OCI-LY7 (cell line): ENCODE results near the gene NPHS1. TPM values are rescaled to one million over a fixed set of nuclear protein-coding genes. Genes with fewer than 3 reads are reported as not detected.

ENCODE experiments used
- BruUV-seq: library from RNA; stranded (reverse); fragments of 400-500 nt; replicated peaks from 2 replicates; lab custom pipeline; 2021; lab: Mats Ljungman, UMichigan
- CTCF ChIA-PET: fragments of 300-600 bp; sonication (Branson Sonifier 250); formaldehyde crosslinking; loops from one replicate; lab custom pipeline; 2022; ENCODE audit warnings: antibody characterized with exemption; ENCODE audit not compliant: unreplicated experiment; lab: Charles Lee
- POLR2A ChIA-PET: fragments of 300-600 bp; sonication (Branson Sonifier 250); formaldehyde crosslinking; loops from one replicate; lab custom pipeline; 2022; ENCODE audit warnings: antibody characterized with exemption; lab: Charles Lee
- DNase-seq: peaks from one replicate; pipeline ENCODE4 v3.0.0-alpha.2; 2015; ENCODE audit warnings: low spot score
- H2AFZ ChIP-seq: fragments of 200-600 bp; sonication (generic), shearing (Covaris generic); 2 replicates; pipeline ENCODE4 v1.6.1; 2014; ENCODE audit warnings: mild to moderate bottlenecking, antibody characterized with exemption, low read length, moderate library complexity
- H3K27ac ChIP-seq: fragments of 200-600 bp; sonication (generic); 2 replicates; pipeline ENCODE4 v1.5.1; 2014; ENCODE audit warnings: mixed run types, low read depth, mild to moderate bottlenecking, moderate library complexity, low read length, inconsistent platforms; ENCODE audit not compliant: poor library complexity, severe bottlenecking
- H3K36me3 ChIP-seq: fragments of 200-600 bp; sonication (generic); 2 replicates; pipeline ENCODE4 v1.6.1; 2014; ENCODE audit warnings: mild to moderate bottlenecking, antibody characterized with exemption, low read length, moderate library complexity, mixed read lengths; ENCODE audit not compliant: insufficient read depth
- H3K4me1 ChIP-seq: fragments of 200-600 bp; sonication (generic); 2 replicates; pipeline ENCODE4 v1.5.1; 2014; ENCODE audit warnings: mild to moderate bottlenecking, low read length; ENCODE audit not compliant: insufficient read depth, poor library complexity, severe bottlenecking
- H3K4me2 ChIP-seq: fragments of 200-600 bp; sonication (generic); 2 replicates; pipeline ENCODE4 v1.6.1; 2014; ENCODE audit warnings: mild to moderate bottlenecking, low read length
- H3K4me3 ChIP-seq: fragments of 200-600 bp; sonication (generic); 2 replicates; pipeline ENCODE4 v1.5.1; 2014; ENCODE audit warnings: mild to moderate bottlenecking, low read depth, low read length; ENCODE audit not compliant: poor library complexity, severe bottlenecking
- H3K79me2 ChIP-seq: fragments of 200-600 bp; sonication (generic); 2 replicates; pipeline ENCODE4 v1.6.1; 2016; ENCODE audit warnings: low read depth, mild to moderate bottlenecking, low read length, moderate library complexity, mixed read lengths; ENCODE audit not compliant: insufficient read depth
- H3K9me2 ChIP-seq: fragments of 200-600 bp; sonication (generic); 2 replicates; pipeline ENCODE4 v1.6.1; 2016; ENCODE audit warnings: mild to moderate bottlenecking, low read length, mixed read lengths; ENCODE audit not compliant: insufficient read depth
- H3K9me3 ChIP-seq: fragments of 200-600 bp; sonication (generic); 2 replicates; pipeline ENCODE4 v1.6.1; 2014; ENCODE audit warnings: mild to moderate bottlenecking, mixed run types, low read length, mixed read lengths
- H4K20me1 ChIP-seq: fragments of 200-600 bp; sonication (generic); 2 replicates; pipeline ENCODE4 v1.6.1; 2014; ENCODE audit warnings: mild to moderate bottlenecking, antibody characterized with exemption, low read length, moderate library complexity, mixed read lengths; ENCODE audit not compliant: insufficient read depth
- CTCF ChIP-seq: fragments of 200-600 bp; sonication (generic); conservative IDR thresholded peaks from 2 replicates; pipeline ENCODE4 v1.5.1; 2014; ENCODE audit warnings: mild to moderate bottlenecking, antibody characterized with exemption, low read length, moderate library complexity, mixed read lengths
- EZH2phosphoT487 ChIP-seq: fragments of 200-600 bp; sonication (generic); IDR thresholded peaks from 2 replicates; pipeline ENCODE4 v1.6.1; 2018; ENCODE audit warnings: low read depth, borderline replicate concordance, mild to moderate bottlenecking, mixed run types, antibody characterized with exemption, low read length, moderate library complexity, mixed read lengths
- intact Hi-C: fragments of 100-400 bp; cut with micrococcal nuclease; formaldehyde crosslinking; loops from one replicate; pipeline ENCODE4 v1.10.0; 2022; ENCODE audit not compliant: unreplicated experiment
- total RNA-seq, 2 experiments: library from RNA; depleted of rRNA in 1 of 2; stranded (reverse); fragments of >200 nt in 1 of 2; shearing (Covaris generic) in 1 of 2; gene quantifications; 2 replicates each; pipeline ENCODE4 v1.2.3, GENCODE V29; 2014 to 2022

Gene NPHS1
- total RNA-seq, 2 experiments from 2014 or later: not detected

- Histone ChIP-seq H3K9me2 (no peaks in the 10 kb centered on the region), H3K36me3 (no peaks in the 10 kb centered on the region), H3K4me3 (no peak overlapping the region), H4K20me1 (no peaks in the 10 kb centered on the region), H3K27ac (no peak overlapping the region), H3K79me2 (no peaks in the 10 kb centered on the region), H2AFZ (no peak overlapping the region), H3K4me1 (no peaks in the 10 kb centered on the region), H3K9me3 (no peaks in the 10 kb centered on the region), H3K4me2 (no peak overlapping the region)
- ChIA-PET CTCF (no interaction called here), POLR2A (no interaction called here)
- intact Hi-C loops: no loop called here
- no peak for TF ChIP-seq CTCF
- TF ChIP-seq EZH2phosphoT487: no peak
- BruUV-seq: no TSS peak
- no peak for DNase-seq
These were observed 59.4 kb downstream of the NPHS1 start for GRCh38 chr19:35792888-35793287.

DNA sequence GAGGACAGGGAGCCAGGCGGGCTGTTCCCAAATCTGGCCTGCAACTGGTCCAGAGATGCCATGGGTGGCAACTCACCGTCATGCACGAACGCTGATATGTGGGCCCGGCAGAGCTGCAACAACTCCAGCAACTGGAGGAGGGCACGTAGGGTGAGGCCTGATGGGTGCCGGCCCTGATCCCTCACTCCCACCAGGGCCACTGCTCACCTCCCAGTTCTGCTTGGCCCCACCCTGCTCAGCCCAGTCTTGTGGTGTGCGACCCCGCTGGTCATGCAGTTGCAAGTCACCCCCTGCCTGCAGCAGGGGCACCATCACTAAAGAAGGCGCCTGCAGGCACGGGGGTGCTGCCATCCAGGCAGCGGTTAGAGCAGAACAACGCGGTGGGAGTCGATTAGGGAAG lies 60.0 kb downstream of the NPHS1 start:
- intact Hi-C loops: no loop called here
- no peak overlapping the region for H2AFZ ChIP-seq
- TF ChIP-seq EZH2phosphoT487: no peak
- TF ChIP-seq CTCF: no peak
- DNase-seq: no peak
- no peaks in the 10 kb centered on the region for H3K36me3 ChIP-seq
- ChIA-PET POLR2A (no interaction called here), CTCF (no interaction called here)
- no TSS peak for BruUV-seq
- no peaks in the 10 kb centered on the region for H4K20me1 ChIP-seq
- H3K9me2 ChIP-seq: no peaks in the 10 kb centered on the region
- no peaks in the 10 kb centered on the region for H3K79me2 ChIP-seq
- no peak overlapping the region for H3K4me2 ChIP-seq
- no peak overlapping the region for H3K27ac ChIP-seq
- no peaks in the 10 kb centered on the region for H3K4me1 ChIP-seq
- no peak overlapping the region for H3K4me3 ChIP-seq
- H3K9me3 ChIP-seq: no peaks in the 10 kb centered on the region

DNA sequence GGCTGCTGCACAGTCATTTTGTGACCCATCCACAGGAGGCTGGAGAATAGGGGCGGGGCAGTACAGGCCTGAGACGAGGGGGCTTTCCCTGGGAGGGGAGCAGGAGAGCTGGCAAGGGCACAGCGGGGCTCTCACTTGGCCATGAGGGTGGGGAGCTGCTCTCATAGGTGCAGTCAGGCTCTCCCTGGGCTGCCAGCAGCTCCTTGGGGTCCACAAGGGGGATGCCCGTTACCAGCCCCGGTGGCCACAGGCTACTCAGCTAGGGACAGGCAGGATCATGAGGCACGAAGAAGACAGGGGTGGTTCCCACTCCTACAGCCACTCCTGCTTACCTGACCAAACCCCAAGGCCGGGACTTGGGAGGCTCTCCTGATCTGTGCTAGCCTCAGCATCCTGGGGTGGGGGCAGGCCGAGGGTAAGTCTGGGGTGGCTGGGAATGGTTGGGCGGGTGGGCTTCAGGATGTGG lies 60.5 kb downstream of the NPHS1 start:
- no peak for TF ChIP-seq EZH2phosphoT487
- no peak for TF ChIP-seq CTCF
- no peak for DNase-seq

More for the DNA sequence above, 60.5 kb downstream of the NPHS1 start:
- intact Hi-C loops: loop anchor here (1.0 kb wide), 1 partner anchor 99 kb away; no protein-coding TSS in a partner anchor
- ChIA-PET POLR2A (no interaction called here), CTCF (no interaction called here)
- H4K20me1 ChIP-seq: no peaks in the 10 kb centered on the region
- H3K4me3 ChIP-seq: no peak overlapping the region
- H3K9me3 ChIP-seq: no peaks in the 10 kb centered on the region
- H3K36me3 ChIP-seq: no peaks in the 10 kb centered on the region
- no peak overlapping the region for H3K4me2 ChIP-seq
- BruUV-seq: no TSS peak
- H2AFZ ChIP-seq: no peak overlapping the region
- H3K9me2 ChIP-seq: no peaks in the 10 kb centered on the region
- no peaks in the 10 kb centered on the region for H3K4me1 ChIP-seq
- no peak overlapping the region for H3K27ac ChIP-seq
- no peaks in the 10 kb centered on the region for H3K79me2 ChIP-seq
